LNCAP (cell line): ENCODE data around the gene ALPI.

Experiments
- CTCF ChIP-seq: fragments of 450-650 bp; IDR thresholded peaks from 2 replicates; pipeline ENCODE4 v1.5.1; 2017; ENCODE audit warnings: mild to moderate bottlenecking

Gene ALPI

GRCh38 chr2:232455426-232456255 is at the start of gene ALPI:
ALPI (plus strand) TSS chr2:232456153; CDS start chr2:232456200, 47 bp downstream.
- TF ChIP-seq CTCF, result no peak

DNA sequence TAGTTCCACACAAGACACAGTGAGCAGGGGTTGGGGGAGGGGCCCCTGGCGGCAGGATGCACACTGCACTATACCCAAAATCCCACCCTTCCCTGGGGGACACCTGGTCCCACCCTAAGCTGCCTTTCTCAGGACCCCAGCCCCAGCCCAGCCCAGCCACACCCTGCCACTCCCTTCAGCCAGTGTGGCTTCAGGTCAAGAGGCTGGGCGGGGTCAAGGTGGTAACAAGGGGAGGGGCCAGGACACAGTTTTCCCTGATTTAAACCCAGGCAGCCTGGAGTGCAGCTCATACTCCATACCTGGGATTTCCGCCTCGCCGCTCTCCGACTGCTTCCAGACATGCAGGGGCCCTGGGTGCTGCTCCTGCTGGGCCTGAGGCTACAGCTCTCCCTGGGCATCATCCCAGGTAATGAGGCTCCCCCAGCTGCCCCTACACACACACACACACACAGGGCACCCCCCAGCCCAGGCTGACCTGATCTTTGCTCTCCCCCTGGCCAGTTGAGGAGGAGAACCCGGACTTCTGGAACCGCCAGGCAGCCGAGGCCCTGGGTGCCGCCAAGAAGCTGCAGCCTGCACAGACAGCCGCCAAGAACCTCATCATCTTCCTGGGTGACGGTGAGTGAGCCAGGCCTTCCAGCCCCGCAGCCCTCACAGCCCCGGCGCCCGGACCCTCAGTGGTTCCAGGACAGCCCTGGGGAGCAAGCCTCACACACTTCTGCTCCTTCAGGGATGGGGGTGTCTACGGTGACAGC is 49.2 kb upstream of the ALPI start, which contains the start of gene ALPG:
Gene ALPG, plus strand, starts transcription at position 289 of the 755 bp plus-strand sequence. Its CDS starts 51 bp downstream, at position 340.
- TF ChIP-seq CTCF, result no peak

DNA sequence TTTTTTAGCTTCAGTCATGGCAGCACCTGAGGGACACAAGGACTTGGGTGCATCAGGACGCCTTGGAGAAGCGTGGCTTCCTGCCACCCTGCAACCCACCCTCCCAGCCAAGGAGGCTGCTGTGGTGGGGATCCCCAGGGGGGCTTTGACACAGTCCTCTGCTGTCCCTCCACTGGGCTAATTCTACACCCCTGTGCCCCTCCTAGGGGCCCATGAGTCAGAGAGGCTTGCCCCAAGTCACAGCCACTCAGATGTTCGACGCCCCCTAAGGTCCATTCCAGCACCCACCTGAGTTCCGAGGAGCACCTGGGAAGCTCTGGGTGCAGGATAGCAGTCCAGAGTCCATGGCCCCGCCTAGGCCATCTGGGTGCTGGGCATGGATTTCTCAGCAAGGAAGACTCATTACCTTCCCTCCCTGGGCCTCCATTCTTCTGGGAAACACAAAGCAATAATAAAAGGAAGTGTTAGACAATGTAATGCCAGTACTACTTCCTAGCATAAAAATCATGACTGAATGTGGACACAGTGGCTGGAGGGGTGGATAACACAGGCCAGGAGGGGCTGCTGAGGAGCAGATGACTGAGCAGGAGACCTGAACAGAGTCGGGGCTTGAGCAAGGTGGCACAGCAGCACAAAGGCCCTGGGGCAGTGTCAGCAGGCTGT is 45.6 kb upstream of the ALPI start:
- TF ChIP-seq CTCF, result no peak

GRCh38 chr2:232411901-232412629 is 43.9 kb upstream of the ALPI start:
- TF ChIP-seq CTCF, result no peak

DNA sequence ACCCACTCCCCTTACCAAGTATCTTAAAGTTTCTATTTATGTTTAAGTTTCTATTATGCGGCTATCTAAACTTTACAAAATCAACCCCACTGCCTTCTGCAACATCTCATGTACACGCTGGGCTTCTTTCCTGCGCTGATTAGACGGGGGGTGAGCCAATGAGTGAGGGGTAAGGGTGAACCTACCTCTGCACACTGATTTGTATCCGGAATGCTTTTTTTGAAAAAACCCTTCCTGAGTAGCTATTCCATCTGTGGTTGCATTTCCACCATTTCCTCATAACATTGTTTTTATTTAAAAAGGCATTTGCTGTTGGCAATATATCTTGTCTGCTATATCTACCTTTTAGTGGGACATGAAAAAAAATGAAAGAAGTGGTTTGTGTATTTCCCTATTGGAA is 43.0 kb upstream of the ALPI start:
- TF ChIP-seq CTCF, result no peak

DNA sequence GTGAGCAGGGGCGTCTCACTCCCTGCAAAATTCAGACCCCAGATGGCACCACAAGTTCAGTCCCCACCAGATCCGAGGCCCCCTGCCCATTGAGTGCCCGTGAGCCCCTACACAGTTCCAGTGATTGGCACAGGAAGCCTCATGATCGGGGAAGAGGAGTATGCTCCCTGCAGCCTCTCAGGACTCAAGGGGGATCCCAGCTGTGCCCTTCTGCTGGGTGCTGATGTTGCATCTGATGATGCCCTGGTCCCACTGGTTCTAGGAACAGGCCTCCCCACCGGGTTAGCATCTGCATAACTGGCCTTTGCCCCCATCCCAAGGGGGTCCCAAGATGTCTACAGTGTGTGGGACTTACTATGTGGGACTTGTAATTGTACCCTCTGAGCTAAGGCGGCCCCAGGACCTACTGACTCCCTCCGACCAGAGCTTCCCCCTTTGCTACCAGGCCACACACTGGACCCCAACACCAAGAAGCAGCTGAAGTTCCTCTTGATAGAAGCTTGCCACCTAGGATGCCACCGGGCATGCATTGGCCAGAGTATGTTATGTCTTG is 40.7 kb upstream of the ALPI start:
- TF ChIP-seq CTCF, result no peak
